WI38 (cell line): ENCODE measurements around the gene SLC29A1.
"Not testable (repeated sequence)": the region's sequence is repeated elsewhere in the genome, so short reads cannot be mapped to it uniquely, and the experiment has no call there.

Experiments used
- H3K4me3 ChIP-seq: 2 replicates; pipeline ENCODE4 v1.5.1; 2011; ENCODE audit warnings: low read depth, mild to moderate bottlenecking, control low read depth, low read length
- CTCF ChIP-seq: IDR thresholded peaks from 2 replicates; pipeline ENCODE4 v1.5.1; 2012; ENCODE audit warnings: low read depth, mild to moderate bottlenecking, control low read depth, low read length

Gene SLC29A1

GRCh38 chr6:44186635-44187025 is 36.8 kb upstream of the SLC29A1 start:
- TF ChIP-seq CTCF, result no peak
- no peak overlapping the region for H3K4me3 ChIP-seq

- H3K4me3 ChIP-seq, result no peak overlapping the region
- no peak for TF ChIP-seq CTCF
These were observed 34.6 kb upstream of the SLC29A1 start for GRCh38 chr6:44188819-44189218.

- no peak overlapping the region for H3K4me3 ChIP-seq
- TF ChIP-seq CTCF, result no peak
These were observed 34.1 kb upstream of the SLC29A1 start for GRCh38 chr6:44189257-44189656.

GRCh38 chr6:44190715-44191114 is 32.7 kb upstream of the SLC29A1 start:
- no peak for TF ChIP-seq CTCF
- H3K4me3 ChIP-seq, result no peak overlapping the region

- H3K4me3 ChIP-seq, result no peak overlapping the region
These were observed 30.9 kb upstream of the SLC29A1 start for GRCh38 chr6:44192428-44193041.

GRCh38 chr6:44193307-44193910 is 30.0 kb upstream of the SLC29A1 start:
- H3K4me3 ChIP-seq, result no peak overlapping the region
- TF ChIP-seq CTCF, result no peak

More at GRCh38 chr6:44192428-44193041, 30.9 kb upstream of the SLC29A1 start:
- TF ChIP-seq CTCF, result no peak

GRCh38 chr6:44194326-44194725 is 29.1 kb upstream of the SLC29A1 start:
- H3K4me3 ChIP-seq, result no peak overlapping the region
- TF ChIP-seq CTCF, result no peak

GRCh38 chr6:44196351-44196750 is 27.0 kb upstream of the SLC29A1 start:
- H3K4me3 ChIP-seq, result not testable (repeated sequence)
